Stimulated activated naive B cell treated with anti-CD40 and anti-IgM and Interleukin-4, amounts not matched to agents 10 μg/mL and 1 μg/mL and 100 μg/mL, for 72 hours (primary cell): ENCODE results near the gene KHK.
A peak's percentile ranks its signal among the peaks of the same experiment; 100 is the strongest.

Experiments used
- ATAC-seq, 2 donors: fragments of 150-1000 bp; cut with Tn5 transposase; replicated peaks; 2 replicates each; pipeline ENCODE4 v1.10.0; 2021; ENCODE audit warnings: moderate library complexity in 1 of 2
- DNase-seq: peaks from one replicate; pipeline ENCODE4 v3.0.0; 2021
- H3K27ac Mint-ChIP-seq: one replicate; pipeline ENCODE4 v1.8.0; 2022; ENCODE audit warnings: mild to moderate bottlenecking, mixed read lengths
- H3K27me3 Mint-ChIP-seq, 2 donors: one replicate each; pipeline ENCODE4 v1.8.0; 2022; ENCODE audit warnings: mixed read lengths in 2 of 2
- H3K36me3 Mint-ChIP-seq, 2 donors: one replicate each; pipeline ENCODE4 v1.8.0; 2022; ENCODE audit warnings: mixed read lengths in 2 of 2, mild to moderate bottlenecking in 1 of 2
- H3K4me1 Mint-ChIP-seq, 2 donors: one replicate each; pipeline ENCODE4 v1.8.0; 2022; ENCODE audit warnings: mixed read lengths in 2 of 2, mild to moderate bottlenecking in 1 of 2
- H3K4me3 Mint-ChIP-seq, 2 donors: one replicate each; pipeline ENCODE4 v1.8.0; 2022; ENCODE audit warnings: mild to moderate bottlenecking in 2 of 2, mixed read lengths in 2 of 2, moderate library complexity in 1 of 2
- H3K9me3 Mint-ChIP-seq, 2 donors: one replicate each; pipeline ENCODE4 v1.8.0; 2022; ENCODE audit warnings: mixed read lengths in 2 of 2, mild to moderate bottlenecking in 1 of 2

KHK gene

DNA sequence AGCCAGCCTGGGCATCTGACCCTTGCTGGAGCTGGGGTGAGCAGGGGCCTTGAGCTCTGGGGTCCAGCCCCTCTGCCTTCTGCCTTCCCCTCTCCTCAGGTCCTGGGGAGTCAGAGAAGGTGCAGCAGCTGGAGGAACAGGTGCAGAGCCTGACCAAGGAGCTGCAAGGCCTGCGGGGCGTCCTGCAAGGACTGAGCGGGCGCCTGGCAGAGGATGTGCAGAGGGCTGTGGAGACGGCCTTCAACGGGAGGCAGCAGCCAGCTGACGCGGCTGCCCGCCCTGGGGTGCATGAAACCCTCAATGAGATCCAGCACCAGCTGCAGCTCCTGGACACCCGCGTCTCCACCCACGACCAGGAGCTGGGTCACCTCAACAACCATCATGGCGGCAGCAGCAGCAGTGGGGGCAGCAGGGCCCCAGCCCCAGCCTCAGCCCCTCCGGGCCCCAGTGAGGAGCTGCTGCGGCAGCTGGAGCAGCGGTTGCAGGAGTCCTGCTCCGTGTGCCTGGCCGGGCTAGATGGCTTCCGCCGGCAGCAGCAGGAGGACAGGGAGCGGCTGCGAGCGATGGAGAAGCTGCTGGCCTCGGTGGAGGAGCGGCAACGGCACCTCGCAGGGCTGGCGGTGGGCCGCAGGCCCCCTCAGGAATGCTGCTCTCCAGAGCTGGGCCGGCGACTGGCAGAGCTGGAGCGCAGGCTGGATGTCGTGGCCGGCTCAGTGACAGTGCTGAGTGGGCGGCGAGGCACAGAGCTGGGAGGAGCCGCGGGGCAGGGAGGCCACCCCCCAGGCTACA is 4.4 kb upstream of the KHK start:
- Mint-ChIP-seq H3K4me1 (peaks cover 28 to 59% of the 10 kb centered on the region in 2 donors), H3K27me3 (peaks cover 4 to 18% of the 10 kb centered on the region in 2 donors), H3K4me3 (no peak overlapping the region), H3K9me3 (peaks cover 0 to 2% of the 10 kb centered on the region in 2 donors), H3K36me3 (no peaks in the 10 kb centered on the region), H3K27ac (no peak overlapping the region)
- ATAC-seq, result no peak
- no peak for DNase-seq

DNA sequence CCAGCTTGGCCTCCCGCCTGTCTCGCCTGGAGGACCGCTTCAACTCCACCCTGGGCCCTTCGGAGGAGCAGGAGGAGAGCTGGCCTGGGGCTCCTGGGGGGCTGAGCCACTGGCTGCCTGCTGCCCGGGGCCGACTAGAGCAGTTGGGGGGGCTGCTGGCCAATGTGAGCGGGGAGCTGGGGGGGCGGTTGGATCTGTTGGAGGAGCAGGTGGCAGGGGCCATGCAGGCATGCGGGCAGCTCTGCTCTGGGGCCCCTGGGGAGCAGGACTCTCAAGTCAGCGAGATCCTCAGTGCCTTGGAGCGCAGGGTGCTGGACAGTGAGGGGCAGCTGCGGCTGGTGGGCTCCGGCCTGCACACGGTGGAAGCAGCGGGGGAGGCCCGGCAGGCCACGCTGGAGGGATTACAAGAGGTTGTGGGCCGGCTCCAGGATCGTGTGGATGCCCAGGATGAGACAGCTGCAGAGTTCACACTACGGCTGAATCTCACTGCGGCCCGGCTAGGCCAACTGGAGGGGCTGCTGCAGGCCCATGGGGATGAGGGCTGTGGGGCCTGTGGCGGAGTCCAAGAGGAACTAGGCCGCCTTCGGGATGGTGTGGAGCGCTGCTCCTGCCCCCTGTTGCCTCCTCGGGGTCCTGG is 3.7 kb upstream of the KHK start:
- Mint-ChIP-seq H3K27me3 (peaks cover 4 to 15% of the 10 kb centered on the region in 2 donors), H3K36me3 (no peaks in the 10 kb centered on the region), H3K4me3 (no peak overlapping the region), H3K27ac (no peak overlapping the region), H3K4me1 (peaks cover 23 to 56% of the 10 kb centered on the region in 2 donors), H3K9me3 (peaks cover 0 to under 1% of the 10 kb centered on the region in 2 donors)
- ATAC-seq, result no peak
- DNase-seq, result no peak

DNA sequence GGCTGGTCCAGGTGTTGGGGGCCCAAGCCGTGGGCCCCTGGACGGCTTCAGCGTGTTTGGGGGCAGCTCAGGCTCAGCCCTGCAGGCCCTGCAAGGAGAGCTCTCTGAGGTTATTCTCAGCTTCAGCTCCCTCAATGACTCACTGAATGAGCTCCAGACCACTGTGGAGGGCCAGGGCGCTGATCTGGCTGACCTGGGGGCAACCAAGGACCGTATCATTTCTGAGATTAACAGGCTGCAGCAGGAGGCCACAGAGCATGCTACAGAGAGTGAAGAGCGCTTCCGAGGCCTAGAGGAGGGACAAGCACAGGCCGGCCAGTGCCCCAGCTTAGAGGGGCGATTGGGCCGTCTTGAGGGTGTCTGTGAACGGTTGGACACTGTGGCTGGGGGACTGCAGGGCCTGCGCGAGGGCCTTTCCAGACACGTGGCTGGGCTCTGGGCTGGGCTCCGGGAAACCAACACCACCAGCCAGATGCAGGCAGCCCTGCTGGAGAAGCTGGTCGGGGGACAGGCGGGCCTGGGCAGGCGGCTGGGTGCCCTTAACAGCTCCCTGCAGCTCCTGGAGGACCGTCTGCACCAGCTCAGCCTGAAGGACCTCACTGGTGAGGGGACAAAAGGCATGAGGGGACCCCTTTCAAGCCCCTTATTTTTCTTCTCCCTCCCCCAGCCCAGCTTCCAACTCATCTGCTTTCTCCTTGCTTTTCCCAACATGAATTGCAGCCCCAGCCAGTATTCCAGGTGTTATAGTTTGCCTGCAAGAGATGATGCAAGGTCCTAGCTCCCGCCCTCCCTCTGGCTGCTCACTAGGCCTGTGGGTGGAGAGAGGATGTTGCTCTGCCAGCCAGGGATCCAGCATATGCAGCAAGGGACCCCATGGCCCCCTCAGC is 2.9 kb upstream of the KHK start:
- H3K27me3 Mint-ChIP-seq, result peaks cover 1 to 8% of the 10 kb centered on the region in 2 donors
- DNase-seq (no peak), ATAC-seq (no peak)
- H3K27ac Mint-ChIP-seq, result peak overlapping the region; percentile 32
- H3K4me3 Mint-ChIP-seq, result peak overlapping the region in 1 of 2 donors; percentile 43
- no peaks in the 10 kb centered on the region for H3K36me3 Mint-ChIP-seq
- no peaks in the 10 kb centered on the region for H3K9me3 Mint-ChIP-seq
- peaks cover 22 to 49% of the 10 kb centered on the region in 2 donors for H3K4me1 Mint-ChIP-seq

DNA sequence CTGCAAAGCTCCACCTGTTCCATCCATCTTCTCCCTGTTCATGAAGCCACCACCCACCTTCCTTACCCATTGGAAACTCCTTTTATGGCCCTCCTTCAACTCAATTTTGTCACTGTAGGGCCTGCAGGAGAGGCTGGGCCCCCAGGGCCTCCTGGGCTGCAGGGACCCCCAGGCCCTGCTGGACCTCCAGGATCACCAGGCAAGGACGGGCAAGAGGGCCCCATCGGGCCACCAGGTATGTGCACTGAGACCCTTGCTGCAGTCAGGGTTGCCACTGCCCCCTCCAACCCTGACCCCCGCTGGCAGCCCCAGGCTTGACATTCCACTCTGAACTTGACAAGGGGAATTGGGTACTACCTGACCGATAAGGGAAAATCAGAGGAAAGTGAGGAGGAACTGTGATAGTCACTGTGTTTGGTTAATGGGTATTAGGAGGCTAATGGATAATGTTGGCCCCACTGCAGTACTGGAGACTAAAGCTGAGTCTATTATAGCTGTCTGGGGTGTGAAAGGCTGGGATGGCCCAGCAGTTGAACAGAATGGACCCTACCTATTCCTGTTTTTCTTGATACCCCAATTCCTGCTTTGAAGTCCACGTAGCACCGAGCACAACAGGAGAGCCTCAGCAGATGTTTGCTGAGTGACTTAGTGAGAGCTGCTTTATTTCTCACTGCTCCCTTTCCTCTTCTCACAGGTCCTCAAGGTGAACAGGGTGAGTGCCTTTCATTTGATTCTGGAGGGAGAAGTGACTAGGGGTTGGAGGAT is 2.1 kb upstream of the KHK start:
- Mint-ChIP-seq H3K36me3 (no peaks in the 10 kb centered on the region), H3K9me3 (no peaks in the 10 kb centered on the region), H3K4me1 (peaks cover 22 to 46% of the 10 kb centered on the region in 2 donors), H3K27ac (no peak overlapping the region), H3K27me3 (no peaks in the 10 kb centered on the region), H3K4me3 (peak overlapping the region; percentile 12 to 32)
- ATAC-seq (no peak), DNase-seq (no peak)

DNA sequence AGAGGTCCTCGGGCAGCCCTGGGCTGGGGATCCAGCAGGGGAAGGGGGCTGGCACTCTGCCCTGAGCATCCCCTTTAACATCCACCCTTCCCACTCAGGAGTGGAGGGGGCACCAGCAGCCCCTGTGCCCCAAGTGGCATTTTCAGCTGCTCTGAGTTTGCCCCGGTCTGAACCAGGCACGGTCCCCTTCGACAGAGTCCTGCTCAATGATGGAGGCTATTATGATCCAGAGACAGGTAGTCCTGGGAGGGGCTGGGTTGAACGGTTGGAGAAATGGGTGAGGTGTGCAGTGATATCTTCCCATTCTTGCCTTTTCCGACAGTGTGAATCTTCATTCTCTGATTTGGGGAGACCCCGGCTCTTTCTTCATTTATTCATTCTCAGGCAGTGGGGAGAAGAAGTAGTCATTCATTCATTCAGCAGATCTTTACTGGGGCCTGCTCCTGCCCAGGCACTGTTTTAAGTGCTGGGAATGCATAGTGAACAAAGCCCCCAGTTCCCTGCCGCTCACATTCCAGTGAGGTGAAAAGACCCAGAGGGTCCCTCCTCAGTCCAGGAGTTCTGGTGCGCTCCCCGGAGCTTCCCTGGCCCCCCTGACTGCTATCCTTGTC is 1.4 kb upstream of the KHK start:
- Mint-ChIP-seq H3K27ac (peak overlapping the region; percentile 31), H3K27me3 (no peaks in the 10 kb centered on the region), H3K36me3 (no peaks in the 10 kb centered on the region), H3K4me3 (peak overlapping the region; percentile 89 to 92), H3K4me1 (peaks cover 21 to 43% of the 10 kb centered on the region in 2 donors), H3K9me3 (no peaks in the 10 kb centered on the region)
- ATAC-seq, result no peak
- DNase-seq, result no peak

DNA sequence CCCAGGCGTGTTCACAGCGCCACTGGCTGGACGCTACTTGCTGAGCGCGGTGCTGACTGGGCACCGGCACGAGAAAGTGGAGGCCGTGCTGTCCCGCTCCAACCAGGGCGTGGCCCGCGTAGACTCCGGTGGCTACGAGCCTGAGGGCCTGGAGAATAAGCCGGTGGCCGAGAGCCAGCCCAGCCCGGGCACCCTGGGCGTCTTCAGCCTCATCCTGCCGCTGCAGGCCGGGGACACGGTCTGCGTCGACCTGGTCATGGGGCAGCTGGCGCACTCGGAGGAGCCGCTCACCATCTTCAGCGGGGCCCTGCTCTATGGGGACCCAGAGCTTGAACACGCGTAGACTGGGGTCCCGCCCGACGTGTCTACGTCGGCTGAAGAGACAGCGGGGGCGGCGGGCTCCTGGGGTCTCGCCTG is 891 bp upstream of the KHK start:
- no peaks in the 10 kb centered on the region for H3K9me3 Mint-ChIP-seq

DNA sequence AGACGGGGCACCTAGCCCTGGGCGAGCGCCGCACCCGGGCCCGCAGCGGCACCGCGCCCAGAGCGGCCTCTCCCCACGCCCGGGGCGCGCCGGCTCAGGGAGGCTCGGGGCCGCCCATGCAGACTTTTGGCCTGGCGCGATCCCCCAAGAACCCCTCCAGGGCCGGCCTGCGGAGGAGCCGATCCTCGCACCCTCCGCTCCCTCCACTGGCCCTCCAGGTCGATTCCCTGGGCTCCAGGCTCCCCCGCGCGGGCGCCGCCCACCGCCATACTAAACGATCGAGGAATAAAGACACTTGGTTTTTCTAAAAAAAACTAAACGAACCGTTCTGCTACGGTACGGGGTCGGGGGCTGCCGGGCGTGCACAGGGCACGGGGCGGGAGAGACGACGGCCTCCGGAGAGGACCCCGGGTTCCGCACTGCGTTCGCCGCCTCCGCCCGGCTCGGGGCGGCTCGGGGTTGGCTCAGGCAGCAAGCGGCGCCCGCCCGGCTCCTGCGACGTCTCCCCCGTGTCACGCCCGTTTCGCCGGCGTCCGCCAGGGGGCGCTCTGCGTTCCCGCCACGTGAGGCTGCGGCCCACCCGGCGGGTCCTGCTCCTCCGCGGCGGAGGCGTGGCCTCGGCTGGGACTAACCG is 365 bp upstream of the KHK start:
- Mint-ChIP-seq H3K4me3 (peak overlapping the region; percentile 89 to 92), H3K27me3 (no peaks in the 10 kb centered on the region), H3K36me3 (no peaks in the 10 kb centered on the region), H3K4me1 (peaks cover 14 to 33% of the 10 kb centered on the region in 2 donors), H3K9me3 (no peaks in the 10 kb centered on the region), H3K27ac (peak overlapping the region; percentile 86)
- DNase-seq (peak; percentile 98), ATAC-seq (peak; percentile 91)

More for the DNA sequence above, 891 bp upstream of the KHK start:
- Mint-ChIP-seq H3K27me3 (no peaks in the 10 kb centered on the region), H3K4me3 (peak overlapping the region; percentile 89 to 92), H3K36me3 (no peaks in the 10 kb centered on the region), H3K27ac (peak overlapping the region; percentile 31), H3K4me1 (peaks cover 18 to 38% of the 10 kb centered on the region in 2 donors)
- peak; percentile 24 for DNase-seq
- peak; percentile 1 to 7 for ATAC-seq

DNA sequence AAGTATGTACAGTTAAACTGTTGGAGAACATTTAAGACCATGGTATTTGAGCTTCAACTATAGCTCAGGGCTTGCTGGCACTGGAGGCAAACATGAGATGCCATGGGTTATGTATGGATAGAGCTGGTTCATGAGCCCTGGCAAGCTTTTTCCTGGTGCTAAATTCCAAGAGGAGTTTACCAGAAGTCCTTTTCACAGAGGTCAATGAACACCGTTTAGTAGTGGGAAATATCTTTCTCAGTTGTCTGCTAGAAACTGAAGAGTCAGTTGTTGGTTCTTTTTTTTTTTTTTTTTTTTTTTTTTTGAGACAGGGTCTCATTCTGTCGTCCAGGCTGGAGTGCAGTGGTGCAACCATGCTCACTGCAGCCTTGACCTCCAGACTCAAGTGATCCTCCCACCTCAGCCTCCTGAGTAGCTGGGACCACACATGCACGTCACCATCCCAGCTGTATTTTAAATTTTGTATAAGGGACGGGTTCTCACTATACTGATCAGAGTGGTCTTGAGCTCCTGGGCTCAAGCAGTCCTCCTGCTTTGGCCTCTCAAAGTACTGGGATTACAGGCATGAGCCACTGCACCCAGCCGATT is 1.3 kb downstream of the KHK start:
- Mint-ChIP-seq H3K27me3 (no peaks in the 10 kb centered on the region), H3K36me3 (no peaks in the 10 kb centered on the region), H3K4me1 (peaks cover 9 to 26% of the 10 kb centered on the region in 2 donors), H3K9me3 (no peaks in the 10 kb centered on the region), H3K4me3 (no peak overlapping the region), H3K27ac (no peak overlapping the region)
- DNase-seq (no peak), ATAC-seq (no peak)

DNA sequence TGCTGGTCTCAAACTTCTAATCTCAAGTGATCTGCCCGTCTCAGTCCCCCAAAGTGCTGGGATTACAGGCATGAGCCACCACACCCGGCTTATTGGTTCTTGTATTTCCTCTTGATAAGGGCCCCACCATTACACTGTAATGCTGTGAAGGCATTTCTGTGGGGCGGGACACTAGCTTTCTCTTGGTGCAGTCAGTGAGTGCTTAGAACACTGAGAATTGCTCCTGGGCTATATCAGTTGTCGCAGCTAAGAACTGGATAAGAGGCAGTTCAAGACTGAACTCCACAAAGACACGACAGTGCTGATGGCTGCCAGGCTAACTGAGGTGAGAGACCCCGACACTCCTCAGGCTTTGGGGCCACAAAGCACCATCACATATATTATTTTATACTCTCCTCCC is 2.1 kb downstream of the KHK start:
- DNase-seq, result no peak
- Mint-ChIP-seq H3K4me3 (no peak overlapping the region), H3K27ac (no peak overlapping the region), H3K9me3 (no peaks in the 10 kb centered on the region), H3K27me3 (no peaks in the 10 kb centered on the region), H3K4me1 (peaks cover 9 to 26% of the 10 kb centered on the region in 2 donors), H3K36me3 (no peaks in the 10 kb centered on the region)
- ATAC-seq, result no peak

DNA sequence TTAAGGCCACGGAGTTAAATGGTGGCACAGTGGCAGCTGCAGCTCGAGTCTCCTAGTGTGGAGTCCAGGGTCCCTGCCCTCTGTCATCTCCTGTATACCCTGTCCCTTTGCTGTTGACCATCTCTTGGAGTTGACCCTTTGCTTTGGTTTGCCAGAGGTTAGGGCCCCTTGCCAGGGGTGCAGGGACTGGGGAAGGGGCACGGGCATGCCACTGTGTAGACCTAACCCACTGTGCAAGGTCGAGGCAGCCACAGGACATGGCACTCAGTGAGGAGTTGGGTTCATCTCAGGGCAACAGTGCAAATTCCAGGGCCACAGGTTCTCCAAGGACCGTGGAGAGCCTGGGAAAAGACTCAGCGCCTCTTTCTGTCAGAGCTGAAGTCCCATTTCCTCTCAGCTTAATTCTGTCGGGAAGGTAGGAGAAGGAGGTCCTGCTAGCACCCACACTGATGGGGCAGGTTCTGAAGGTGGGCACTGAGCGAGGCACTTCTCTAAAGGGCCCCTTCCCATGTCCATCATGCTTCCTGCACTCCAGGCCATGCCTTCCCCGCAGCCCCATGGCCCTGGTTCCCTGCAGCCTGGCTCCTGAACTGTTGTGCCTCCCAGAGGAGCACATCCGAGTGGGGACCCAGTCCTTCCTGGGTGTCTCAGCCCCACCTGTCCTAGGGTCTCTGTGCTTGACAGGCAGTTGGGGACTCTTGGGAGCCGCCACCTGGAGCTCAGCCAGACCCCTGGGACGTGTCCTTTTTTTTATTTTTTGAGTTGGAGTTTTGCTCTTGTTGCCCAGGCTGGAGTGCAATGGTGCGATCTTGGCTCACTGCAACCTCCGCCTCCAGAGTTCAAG is 2.8 kb downstream of the KHK start:
- ATAC-seq, result no peak
- DNase-seq, result no peak
- Mint-ChIP-seq H3K27me3 (no peaks in the 10 kb centered on the region), H3K4me3 (no peak overlapping the region), H3K9me3 (no peaks in the 10 kb centered on the region), H3K4me1 (peaks cover 9 to 22% of the 10 kb centered on the region in 2 donors), H3K27ac (no peak overlapping the region), H3K36me3 (no peaks in the 10 kb centered on the region)

DNA sequence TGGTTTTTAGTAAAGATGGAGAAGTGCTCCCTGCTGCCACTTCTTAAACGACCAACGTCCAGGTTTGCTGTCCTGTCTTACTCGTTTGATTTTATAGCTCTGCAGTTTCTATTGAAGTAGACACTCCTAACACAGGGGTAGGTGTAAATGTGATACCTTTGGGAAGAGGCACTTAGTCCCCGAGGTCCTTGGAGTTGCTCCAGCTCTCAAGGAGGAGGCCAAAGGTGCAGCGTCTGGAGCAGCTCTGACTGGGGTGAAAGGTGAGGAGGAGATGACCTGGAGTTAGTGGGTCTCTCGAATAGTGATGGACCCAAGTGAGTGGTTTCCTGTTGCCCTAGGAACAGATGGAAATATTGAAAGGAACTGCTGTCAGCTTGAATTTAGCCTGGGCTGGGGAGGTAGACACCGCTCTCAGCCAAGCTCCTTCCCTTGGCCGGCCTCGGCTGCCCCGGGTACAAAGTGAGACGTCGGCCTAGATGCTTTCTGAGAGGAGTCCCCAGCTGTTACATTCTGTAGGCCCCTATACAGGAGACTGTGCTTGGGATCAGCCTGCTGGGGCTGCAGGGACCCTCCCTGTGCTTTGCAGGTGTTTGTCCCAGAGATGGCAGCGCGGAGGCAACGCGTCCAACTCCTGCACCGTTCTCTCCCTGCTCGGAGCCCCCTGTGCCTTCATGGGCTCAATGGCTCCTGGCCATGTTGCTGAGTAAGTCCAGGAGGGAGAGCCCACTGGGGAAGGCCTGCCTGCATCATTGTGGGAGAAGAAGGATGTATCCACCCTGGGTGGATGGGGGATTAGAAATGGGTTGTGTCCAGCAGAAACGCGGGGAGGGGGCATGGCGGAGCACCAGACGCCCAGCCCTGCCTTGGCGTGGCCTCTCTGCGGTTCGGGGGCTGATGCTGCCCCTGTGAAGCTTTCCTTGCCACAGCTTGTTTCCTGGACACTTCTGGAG is 5.4 kb downstream of the KHK start:
- H3K4me1 Mint-ChIP-seq, result peaks cover 15 to 22% of the 10 kb centered on the region in 2 donors
- H3K27me3 Mint-ChIP-seq, result no peaks in the 10 kb centered on the region
- ATAC-seq (no peak), DNase-seq (no peak)
- H3K9me3 Mint-ChIP-seq, result no peaks in the 10 kb centered on the region
- peak overlapping the region; percentile 67 for H3K27ac Mint-ChIP-seq
- no peak overlapping the region for H3K4me3 Mint-ChIP-seq
- no peaks in the 10 kb centered on the region for H3K36me3 Mint-ChIP-seq
